ENCODE data around the gene RAPH1.

RAPH1 gene

DNA sequence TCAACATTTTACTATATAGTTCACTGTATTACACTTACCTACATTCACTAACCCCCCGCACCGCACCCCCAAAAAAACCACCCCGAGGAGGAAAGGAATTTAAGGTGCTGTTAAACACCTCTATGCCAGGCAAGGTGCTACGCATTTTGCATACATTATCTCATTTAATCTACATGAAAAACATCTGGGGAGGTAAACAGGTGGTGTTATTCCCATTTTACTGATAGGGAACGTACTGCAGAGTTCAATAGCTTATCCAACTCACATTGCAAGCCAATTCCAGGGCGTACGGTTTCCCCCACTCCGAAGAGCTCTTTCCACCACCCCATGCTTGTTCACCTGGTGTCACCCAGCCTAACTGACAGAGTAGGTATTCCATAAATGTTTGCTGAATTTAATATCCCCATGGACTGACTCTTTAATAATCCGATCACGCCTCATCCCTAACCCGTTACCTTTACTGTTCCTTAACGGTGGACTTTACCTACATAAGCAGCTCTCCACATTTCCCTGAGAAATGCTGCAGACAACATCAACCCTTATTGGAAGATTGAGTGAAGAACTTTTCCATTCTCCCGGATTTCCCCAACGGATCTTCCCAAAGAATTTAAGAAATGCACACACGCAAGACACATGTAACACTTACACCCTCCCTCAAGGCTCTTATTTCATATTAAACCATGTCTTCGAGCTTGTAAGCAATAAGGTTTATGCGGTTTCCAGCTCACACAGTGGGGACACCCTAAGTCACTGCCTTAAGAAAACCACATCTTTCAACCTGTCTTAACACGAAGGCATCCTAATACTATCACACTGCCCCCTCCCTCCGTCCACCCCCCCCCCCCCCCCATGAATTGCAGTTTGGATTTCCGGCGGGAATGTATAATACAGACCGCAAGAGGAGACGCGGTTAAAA, 1.2 kb downstream of the RAPH1 start:
- H3K9me3 ChIP-seq (ENCODE audit: control insufficient read depth, insufficient read depth, low read depth, low read length) = no peaks in the 10 kb centered on the region
- H3K27ac ChIP-seq (ENCODE audit: extremely low read depth, low read depth, low read length) = no peak overlapping the region; the same call in 1 of the 2 replicates
- H3K4me1 ChIP-seq (ENCODE audit: control insufficient read depth, insufficient read depth, low read length) = peaks cover 6% of the 10 kb centered on the region; the same call in 1 of the 2 replicates
- ChIA-PET CTCF (interaction anchor here (0.6 to 0.9 kb wide), 2 partner anchors 281 to 353 kb away, joined by 3 to 4 read pairs; no protein-coding TSS in a partner anchor), POLR2A (interaction anchor here (1.1 to 1.9 kb wide), 2 partner anchors 10 to 295 kb away, joined by 3 to 8 read pairs; partner anchors contain the start of gene CYP20A1)
- H3K36me3 ChIP-seq (ENCODE audit: control insufficient read depth in 2 of 2, insufficient read depth in 1 of 2, low read length in 2 of 2) = no peaks in the 10 kb centered on the region
- H3K4me3 ChIP-seq (ENCODE audit: low read depth, low read length) = peak overlapping the region; percentile 93
- TF ChIP-seq ZNF501 (tag by site-specific recombination; IDR thresholded peaks at IDR 0.05) (no peak), ZNF621 (tag by site-specific recombination; IDR thresholded peaks at IDR 0.05) (no peak), ZNF600 (tag by site-specific recombination; IDR thresholded peaks at IDR 0.05) (peak; percentile 85), SCRT2 (tag by site-specific recombination; IDR thresholded peaks at IDR 0.05) (peak; percentile 69), REPIN1 (tag by site-specific recombination; IDR thresholded peaks at IDR 0.05; ENCODE audit: low read depth) (no peak), ZBTB20 (tag by site-specific recombination; IDR thresholded peaks at IDR 0.05) (peak; percentile 51), GLIS2 (tag by site-specific recombination; IDR thresholded peaks at IDR 0.05) (0 out of 2 replicates have a peak, but pooled peaks have one; percentile 19), ZNF843 (tag by site-specific recombination; IDR thresholded peaks at IDR 0.05) (no peak), ZBTB48 (tag by site-specific recombination; IDR thresholded peaks at IDR 0.05) (peak; percentile 17; the same call in 1 of the 2 replicates), IKZF3 (tag by site-specific recombination; IDR thresholded peaks at IDR 0.05) (peak; percentile 77), ZNF664 (tag by site-specific recombination; IDR thresholded peaks at IDR 0.05) (peak; percentile 88), ZNF837 (tag by site-specific recombination; IDR thresholded peaks at IDR 0.05) (no peak), ZNF530 (tag by site-specific recombination; IDR thresholded peaks at IDR 0.05; ENCODE audit: low read depth) (no peak), ZFP3 (tag by site-specific recombination; IDR thresholded peaks at IDR 0.05; ENCODE audit: low read depth) (no peak), ZNF184 (tag by site-specific recombination; IDR thresholded peaks at IDR 0.05) (no peak), ZNF768 (tag by site-specific recombination; IDR thresholded peaks at IDR 0.05) (no peak), WT1 (tag by site-specific recombination; IDR thresholded peaks at IDR 0.05) (no peak), ZNF660 (tag by site-specific recombination; IDR thresholded peaks at IDR 0.05) (no peak), ZNF248 (tag by site-specific recombination; IDR thresholded peaks at IDR 0.05) (no peak), ZNF473 (tag by site-specific recombination; IDR thresholded peaks at IDR 0.05) (no peak), SALL2 (tag by site-specific recombination; IDR thresholded peaks at IDR 0.05; ENCODE audit: borderline replicate concordance) (no peak), OSR2 (tag by site-specific recombination; IDR thresholded peaks at IDR 0.05) (no peak), ZNF366 (tag by site-specific recombination; conservative IDR thresholded peaks at IDR 0.05) (0 out of 2 replicates have a peak, but pooled peaks have one; percentile 21)
- TF ChIP-seq, protein P1, sequence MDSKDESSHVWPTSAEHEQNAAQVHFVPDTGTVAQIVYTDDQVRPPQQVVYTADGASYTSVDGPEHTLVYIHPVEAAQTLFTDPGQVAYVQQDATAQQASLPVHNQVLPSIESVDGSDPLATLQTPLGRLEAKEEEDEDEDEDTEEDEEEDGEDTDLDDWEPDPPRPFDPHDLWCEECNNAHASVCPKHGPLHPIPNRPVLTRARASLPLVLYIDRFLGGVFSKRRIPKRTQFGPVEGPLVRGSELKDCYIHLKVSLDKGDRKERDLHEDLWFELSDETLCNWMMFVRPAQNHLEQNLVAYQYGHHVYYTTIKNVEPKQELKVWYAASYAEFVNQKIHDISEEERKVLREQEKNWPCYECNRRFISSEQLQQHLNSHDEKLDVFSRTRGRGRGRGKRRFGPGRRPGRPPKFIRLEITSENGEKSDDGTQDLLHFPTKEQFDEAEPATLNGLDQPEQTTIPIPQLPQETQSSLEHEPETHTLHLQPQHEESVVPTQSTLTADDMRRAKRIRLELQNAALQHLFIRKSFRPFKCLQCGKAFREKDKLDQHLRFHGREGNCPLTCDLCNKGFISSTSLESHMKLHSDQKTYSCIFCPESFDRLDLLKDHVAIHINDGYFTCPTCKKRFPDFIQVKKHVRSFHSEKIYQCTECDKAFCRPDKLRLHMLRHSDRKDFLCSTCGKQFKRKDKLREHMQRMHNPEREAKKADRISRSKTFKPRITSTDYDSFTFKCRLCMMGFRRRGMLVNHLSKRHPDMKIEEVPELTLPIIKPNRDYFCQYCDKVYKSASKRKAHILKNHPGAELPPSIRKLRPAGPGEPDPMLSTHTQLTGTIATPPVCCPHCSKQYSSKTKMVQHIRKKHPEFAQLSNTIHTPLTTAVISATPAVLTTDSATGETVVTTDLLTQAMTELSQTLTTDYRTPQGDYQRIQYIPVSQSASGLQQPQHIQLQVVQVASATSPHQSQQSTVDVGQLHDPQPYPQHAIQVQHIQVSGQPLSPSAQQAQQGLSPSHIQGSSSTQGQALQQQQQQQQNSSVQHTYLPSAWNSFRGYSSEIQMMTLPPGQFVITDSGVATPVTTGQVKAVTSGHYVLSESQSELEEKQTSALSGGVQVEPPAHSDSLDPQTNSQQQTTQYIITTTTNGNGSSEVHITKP (tag by site-specific recombination; IDR thresholded peaks at IDR 0.05) = peak; percentile 71
- TF ChIP-seq, protein P2, sequence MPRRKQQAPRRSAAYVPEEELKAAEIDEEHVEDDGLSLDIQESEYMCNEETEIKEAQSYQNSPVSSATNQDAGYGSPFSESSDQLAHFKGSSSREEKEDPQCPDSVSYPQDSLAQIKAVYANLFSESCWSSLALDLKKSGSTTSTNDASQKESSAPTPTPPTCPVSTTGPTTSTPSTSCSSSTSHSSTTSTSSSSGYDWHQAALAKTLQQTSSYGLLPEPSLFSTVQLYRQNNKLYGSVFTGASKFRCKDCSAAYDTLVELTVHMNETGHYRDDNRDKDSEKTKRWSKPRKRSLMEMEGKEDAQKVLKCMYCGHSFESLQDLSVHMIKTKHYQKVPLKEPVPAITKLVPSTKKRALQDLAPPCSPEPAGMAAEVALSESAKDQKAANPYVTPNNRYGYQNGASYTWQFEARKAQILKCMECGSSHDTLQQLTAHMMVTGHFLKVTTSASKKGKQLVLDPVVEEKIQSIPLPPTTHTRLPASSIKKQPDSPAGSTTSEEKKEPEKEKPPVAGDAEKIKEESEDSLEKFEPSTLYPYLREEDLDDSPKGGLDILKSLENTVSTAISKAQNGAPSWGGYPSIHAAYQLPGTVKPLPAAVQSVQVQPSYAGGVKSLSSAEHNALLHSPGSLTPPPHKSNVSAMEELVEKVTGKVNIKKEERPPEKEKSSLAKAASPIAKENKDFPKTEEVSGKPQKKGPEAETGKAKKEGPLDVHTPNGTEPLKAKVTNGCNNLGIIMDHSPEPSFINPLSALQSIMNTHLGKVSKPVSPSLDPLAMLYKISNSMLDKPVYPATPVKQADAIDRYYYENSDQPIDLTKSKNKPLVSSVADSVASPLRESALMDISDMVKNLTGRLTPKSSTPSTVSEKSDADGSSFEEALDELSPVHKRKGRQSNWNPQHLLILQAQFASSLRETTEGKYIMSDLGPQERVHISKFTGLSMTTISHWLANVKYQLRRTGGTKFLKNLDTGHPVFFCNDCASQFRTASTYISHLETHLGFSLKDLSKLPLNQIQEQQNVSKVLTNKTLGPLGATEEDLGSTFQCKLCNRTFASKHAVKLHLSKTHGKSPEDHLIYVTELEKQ (tag by site-specific recombination; IDR thresholded peaks at IDR 0.05; ENCODE audit: borderline replicate concordance) = no peak
- TF ChIP-seq, protein P3, sequence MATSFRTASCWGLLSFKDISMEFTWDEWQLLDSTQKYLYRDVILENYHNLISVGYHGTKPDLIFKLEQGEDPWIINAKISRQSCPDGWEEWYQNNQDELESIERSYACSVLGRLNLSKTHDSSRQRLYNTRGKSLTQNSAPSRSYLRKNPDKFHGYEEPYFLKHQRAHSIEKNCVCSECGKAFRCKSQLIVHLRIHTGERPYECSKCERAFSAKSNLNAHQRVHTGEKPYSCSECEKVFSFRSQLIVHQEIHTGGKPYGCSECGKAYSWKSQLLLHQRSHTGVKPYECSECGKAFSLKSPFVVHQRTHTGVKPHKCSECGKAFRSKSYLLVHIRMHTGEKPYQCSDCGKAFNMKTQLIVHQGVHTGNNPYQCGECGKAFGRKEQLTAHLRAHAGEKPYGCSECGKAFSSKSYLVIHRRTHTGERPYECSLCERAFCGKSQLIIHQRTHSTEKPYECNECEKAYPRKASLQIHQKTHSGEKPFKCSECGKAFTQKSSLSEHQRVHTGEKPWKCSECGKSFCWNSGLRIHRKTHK (tag by site-specific recombination; IDR thresholded peaks at IDR 0.05) = no peak
- TF ChIP-seq, protein P4, sequence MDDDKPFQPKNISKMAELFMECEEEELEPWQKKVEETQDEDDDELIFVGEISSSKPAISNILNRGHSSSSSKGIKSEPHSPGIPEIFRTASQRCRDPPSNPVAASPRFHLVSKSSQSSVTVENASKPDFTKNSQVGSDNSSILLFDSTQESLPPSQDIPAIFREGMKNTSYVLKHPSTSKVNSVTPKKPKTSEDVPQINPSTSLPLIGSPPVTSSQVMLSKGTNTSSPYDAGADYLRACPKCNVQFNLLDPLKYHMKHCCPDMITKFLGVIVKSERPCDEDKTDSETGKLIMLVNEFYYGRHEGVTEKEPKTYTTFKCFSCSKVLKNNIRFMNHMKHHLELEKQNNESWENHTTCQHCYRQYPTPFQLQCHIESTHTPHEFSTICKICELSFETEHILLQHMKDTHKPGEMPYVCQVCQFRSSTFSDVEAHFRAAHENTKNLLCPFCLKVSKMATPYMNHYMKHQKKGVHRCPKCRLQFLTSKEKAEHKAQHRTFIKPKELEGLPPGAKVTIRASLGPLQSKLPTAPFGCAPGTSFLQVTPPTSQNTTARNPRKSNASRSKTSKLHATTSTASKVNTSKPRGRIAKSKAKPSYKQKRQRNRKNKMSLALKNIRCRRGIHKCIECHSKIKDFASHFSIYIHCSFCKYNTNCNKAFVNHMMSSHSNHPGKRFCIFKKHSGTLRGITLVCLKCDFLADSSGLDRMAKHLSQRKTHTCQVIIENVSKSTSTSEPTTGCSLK (tag by site-specific recombination; IDR thresholded peaks at IDR 0.05) = no peak

Measured in HEK293 (cell line).